Keratinocyte (primary cell): ENCODE results near the gene DYNC2I2. TPM values are rescaled to one million over a fixed set of nuclear protein-coding genes. Genes with fewer than 3 reads are reported as not detected.
"Not testable (repeated sequence)": the region's sequence is repeated elsewhere in the genome, so short reads cannot be mapped to it uniquely, and the experiment has no call there.

Experiments used
- DNase-seq: peaks from one replicate; pipeline ENCODE4 v3.0.0-alpha.2; 2011; ENCODE audit warnings: low read depth, missing footprints, low spot score
- FAIRE-seq: peaks from 2 replicates; lab custom pipeline; 2011; peaks lifted over from hg19 to GRCh38; lab: Jason Lieb, UNC
- H2AFZ ChIP-seq: 2 replicates; pipeline ENCODE4 v1.6.0; 2012; ENCODE audit warnings: low read length, control low read depth, inconsistent platforms; ENCODE audit not compliant: control insufficient read depth
- H3K27ac ChIP-seq: 2 replicates; pipeline ENCODE4 v1.5.1; 2011; ENCODE audit warnings: low read length; ENCODE audit not compliant: control insufficient read depth, insufficient read depth
- H3K27me3 ChIP-seq: 3 replicates; pipeline ENCODE4 v1.6.0; 2011; ENCODE audit warnings: low read length; ENCODE audit not compliant: control insufficient read depth, insufficient read depth; ENCODE audit errors: extremely low read depth
- H3K36me3 ChIP-seq, 2 experiments: 2 replicates in 1 of 2; 3 replicates in 1 of 2; pipeline ENCODE4 v1.5.1; 2011; ENCODE audit warnings: low read length in 2 of 2, mild to moderate bottlenecking in 1 of 2; ENCODE audit not compliant: control insufficient read depth in 2 of 2, insufficient read depth in 2 of 2; ENCODE audit errors: extremely low read depth in 1 of 2
- H3K4me1 ChIP-seq: 3 replicates; pipeline ENCODE4 v1.5.1; 2011; ENCODE audit warnings: low read length; ENCODE audit not compliant: control insufficient read depth, insufficient read depth; ENCODE audit errors: extremely low read depth
- H3K4me2 ChIP-seq: 3 replicates; pipeline ENCODE4 v1.6.0; 2011; ENCODE audit warnings: low read depth, low read length; ENCODE audit not compliant: control insufficient read depth, insufficient read depth; ENCODE audit errors: extremely low read depth
- H3K4me3 ChIP-seq, 3 experiments: fragments of 200-600 bp in 1 of 3; sonication (generic) in 1 of 3; 2 replicates in 2 of 3; 3 replicates in 1 of 3; pipeline ENCODE4 v1.5.1; 2011 to 2016; ENCODE audit warnings: low read length in 3 of 3, mild to moderate bottlenecking in 3 of 3, control low read depth in 2 of 3, inconsistent platforms in 1 of 3, low read depth in 1 of 3, mixed read lengths in 1 of 3, mixed run types in 1 of 3, moderate library complexity in 1 of 3; ENCODE audit not compliant: control insufficient read depth in 2 of 3, insufficient read depth in 2 of 3; ENCODE audit errors: extremely low read depth in 1 of 3
- H3K79me2 ChIP-seq: 2 replicates; pipeline ENCODE4 v1.6.0; 2012; ENCODE audit warnings: low read length; ENCODE audit not compliant: control insufficient read depth, insufficient read depth
- H3K9ac ChIP-seq: 3 replicates; pipeline ENCODE4 v1.6.0; 2011; ENCODE audit warnings: low read length; ENCODE audit not compliant: control insufficient read depth, insufficient read depth; ENCODE audit errors: extremely low read depth
- H3K9me1 ChIP-seq: 3 replicates; pipeline ENCODE4 v1.6.0; 2011; ENCODE audit warnings: low read length; ENCODE audit not compliant: control insufficient read depth, insufficient read depth; ENCODE audit errors: extremely low read depth
- H3K9me3 ChIP-seq: 2 replicates; pipeline ENCODE4 v1.5.1; 2012; ENCODE audit warnings: low read depth, low read length; ENCODE audit not compliant: control insufficient read depth
- H4K20me1 ChIP-seq: 3 replicates; pipeline ENCODE4 v1.6.0; 2011; ENCODE audit warnings: low read length; ENCODE audit not compliant: control insufficient read depth, insufficient read depth; ENCODE audit errors: extremely low read depth
- EZH2 ChIP-seq: IDR thresholded peaks from one replicate; pipeline ENCODE4 v1.6.1; 2012; ENCODE audit warnings: inconsistent platforms, mild to moderate bottlenecking, low read length, moderate library complexity
- dilution Hi-C: fragments of 300-500 bp; cut with MboI; formaldehyde crosslinking; loops from one replicate; pipeline ENCODE4 v1.7.0; 2020; ENCODE audit warnings: low sequenced_read_pairs; ENCODE audit not compliant: extremely low pct_ligation_motif_present
- polyA plus RNA-seq, 5 experiments: library from polyadenylated mRNA; depleted of rRNA in 3 of 5; stranded (reverse) in 3 of 5; stranded (forward) in 1 of 5; unstranded in 1 of 5; fragments of >200 nt; gene quantifications; 1 replicate in 1 of 5; 2 replicates in 3 of 5; 3 replicates in 1 of 5; pipeline versions ENCODE4 v1.2.1 to v1.2.3, GENCODE V29; 2011 to 2012; ENCODE audit warnings: missing spikeins in 2 of 5, low read depth in 1 of 5, low replicate concordance in 1 of 5
- TF ChIP-seq, protein P1 (sequence below), 3 experiments: IDR thresholded peaks in 1 of 3; conservative IDR thresholded peaks in 1 of 3; optimal IDR thresholded peaks in 1 of 3; 2 replicates in 2 of 3; 3 replicates in 1 of 3; pipeline versions ENCODE3 to v1.5.1; 2011; ENCODE audit warnings: low read length in 3 of 3, mild to moderate bottlenecking in 3 of 3, moderate library complexity in 2 of 3, control low read depth in 1 of 3, inconsistent platforms in 1 of 3; ENCODE audit not compliant: insufficient read depth in 2 of 3; ENCODE audit errors: extremely low read depth in 1 of 3

DYNC2I2 gene
- polyA plus RNA-seq, 1 donor (not counting 4 experiments of a cell fraction or from before 2014, with no cell fraction given), result 11.5 TPM

DNA sequence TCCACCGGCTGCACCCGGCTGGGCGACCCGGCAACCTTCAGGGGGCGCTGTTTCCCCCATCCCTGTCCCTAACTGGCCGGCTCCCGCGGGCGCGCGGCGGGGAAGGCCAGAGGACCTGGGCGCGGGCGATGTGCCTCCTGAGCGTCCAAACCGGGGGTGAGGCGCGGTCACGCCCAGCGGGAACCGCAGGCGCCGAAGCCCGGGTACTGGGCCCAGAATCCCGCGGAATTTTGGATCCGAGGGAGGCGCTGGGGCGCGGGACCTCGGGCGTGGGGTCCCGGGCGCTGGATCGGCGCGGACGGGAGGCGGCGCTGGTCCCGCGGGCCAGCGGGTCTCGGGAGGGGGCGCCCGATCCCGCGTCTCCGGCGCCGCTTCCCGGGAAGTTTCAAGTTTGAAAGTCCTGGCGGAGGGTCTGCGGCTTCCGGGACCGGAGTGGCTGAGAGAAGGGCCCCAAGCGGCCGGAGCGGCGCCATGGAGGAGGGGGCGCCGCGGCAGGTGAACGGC, 45.9 kb upstream of the DYNC2I2 start, which contains the start of gene PKN3:
PKN3 (plus strand) TSS at position 59 of the 504 bp plus-strand sequence; CDS start at position 472, 413 bp downstream.
- H3K79me2 ChIP-seq, result no peaks in the 10 kb centered on the region
- TF ChIP-seq, protein P1, sequence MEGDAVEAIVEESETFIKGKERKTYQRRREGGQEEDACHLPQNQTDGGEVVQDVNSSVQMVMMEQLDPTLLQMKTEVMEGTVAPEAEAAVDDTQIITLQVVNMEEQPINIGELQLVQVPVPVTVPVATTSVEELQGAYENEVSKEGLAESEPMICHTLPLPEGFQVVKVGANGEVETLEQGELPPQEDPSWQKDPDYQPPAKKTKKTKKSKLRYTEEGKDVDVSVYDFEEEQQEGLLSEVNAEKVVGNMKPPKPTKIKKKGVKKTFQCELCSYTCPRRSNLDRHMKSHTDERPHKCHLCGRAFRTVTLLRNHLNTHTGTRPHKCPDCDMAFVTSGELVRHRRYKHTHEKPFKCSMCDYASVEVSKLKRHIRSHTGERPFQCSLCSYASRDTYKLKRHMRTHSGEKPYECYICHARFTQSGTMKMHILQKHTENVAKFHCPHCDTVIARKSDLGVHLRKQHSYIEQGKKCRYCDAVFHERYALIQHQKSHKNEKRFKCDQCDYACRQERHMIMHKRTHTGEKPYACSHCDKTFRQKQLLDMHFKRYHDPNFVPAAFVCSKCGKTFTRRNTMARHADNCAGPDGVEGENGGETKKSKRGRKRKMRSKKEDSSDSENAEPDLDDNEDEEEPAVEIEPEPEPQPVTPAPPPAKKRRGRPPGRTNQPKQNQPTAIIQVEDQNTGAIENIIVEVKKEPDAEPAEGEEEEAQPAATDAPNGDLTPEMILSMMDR (optimal IDR thresholded peaks at IDR 0.05 in 1 of 3, IDR thresholded peaks at IDR 0.05 in 1 of 3, conservative IDR thresholded peaks at IDR 0.05 in 1 of 3; ENCODE audit: extremely low read depth in 1 of 3, insufficient read depth in 2 of 3, low read length in 3 of 3), result peak; percentile 62 to 89 (median 87)
- TF ChIP-seq EZH2, result no peak
- no peak within 1 kb of the TSS for H3K27ac ChIP-seq
- H3K9me1 ChIP-seq, result no peaks in the 10 kb centered on the region
- no peaks in the 10 kb centered on the region for H4K20me1 ChIP-seq
- no peaks in the 10 kb centered on the region for H3K27me3 ChIP-seq
- no peaks in the 10 kb centered on the region for H3K9me3 ChIP-seq
- H3K4me2 ChIP-seq, result peak within 1 kb of the TSS; percentile 73
- DNase-seq (no peak), FAIRE-seq (no peak)
- H3K4me3 ChIP-seq, result peak within 1 kb of the TSS; percentile 50 to 79 (median 66)
- peak within 1 kb of the TSS; percentile 66 for H3K9ac ChIP-seq
- dilution Hi-C loops, result no loop called here
- H3K36me3 ChIP-seq, result no peaks in the 10 kb centered on the region
- H2AFZ ChIP-seq, result peak within 1 kb of the TSS; percentile 86
- no peaks in the 10 kb centered on the region for H3K4me1 ChIP-seq

DNA sequence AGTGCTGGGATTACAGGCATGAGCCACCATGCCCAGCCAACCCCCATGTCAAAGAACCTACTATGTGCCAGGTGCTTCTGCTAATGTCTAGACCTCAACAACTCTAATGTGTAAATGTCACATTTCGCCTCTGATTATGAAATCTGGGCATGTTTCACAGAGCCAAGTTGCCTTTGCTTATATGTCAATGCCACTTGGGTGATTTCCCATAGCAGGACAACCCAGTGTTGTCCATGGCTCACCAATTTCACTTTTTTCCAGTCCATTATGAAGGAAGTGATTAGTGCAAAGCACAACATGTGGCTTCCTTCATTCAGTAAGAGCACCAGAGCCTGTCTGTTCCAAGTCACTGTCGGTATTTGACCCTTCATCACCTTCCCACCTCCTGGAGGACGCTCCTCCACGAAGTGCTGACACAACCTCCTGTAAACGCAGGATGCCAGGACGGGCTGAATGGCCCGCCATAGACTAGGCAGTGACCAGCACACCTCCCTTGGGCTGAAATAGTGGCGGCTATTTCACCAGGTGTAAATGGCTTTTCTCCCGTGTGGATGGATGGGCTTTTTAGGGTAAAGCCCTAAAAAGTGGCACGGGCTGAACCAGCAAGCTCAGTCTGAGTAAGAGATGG, 44.7 kb upstream of the DYNC2I2 start:
- Histone ChIP-seq H3K4me3 (no peak overlapping the region), H3K36me3 (peaks cover 0 to 2% of the 10 kb centered on the region in 2 experiments), H3K9me1 (no peaks in the 10 kb centered on the region), H3K4me1 (no peaks in the 10 kb centered on the region), H3K27me3 (no peaks in the 10 kb centered on the region), H3K9me3 (no peaks in the 10 kb centered on the region), H2AFZ (no peak overlapping the region), H3K4me2 (no peak overlapping the region), H3K27ac (no peak overlapping the region), H4K20me1 (no peaks in the 10 kb centered on the region), H3K79me2 (no peaks in the 10 kb centered on the region), H3K9ac (no peak overlapping the region)
- FAIRE-seq, result no peak
- TF ChIP-seq EZH2, result no peak
- TF ChIP-seq, protein P1 (optimal IDR thresholded peaks at IDR 0.05 in 1 of 3, IDR thresholded peaks at IDR 0.05 in 1 of 3, conservative IDR thresholded peaks at IDR 0.05 in 1 of 3; ENCODE audit: extremely low read depth in 1 of 3, insufficient read depth in 2 of 3, low read length in 3 of 3), result no peak
- dilution Hi-C loops, result no loop called here
- no peak for DNase-seq

DNA sequence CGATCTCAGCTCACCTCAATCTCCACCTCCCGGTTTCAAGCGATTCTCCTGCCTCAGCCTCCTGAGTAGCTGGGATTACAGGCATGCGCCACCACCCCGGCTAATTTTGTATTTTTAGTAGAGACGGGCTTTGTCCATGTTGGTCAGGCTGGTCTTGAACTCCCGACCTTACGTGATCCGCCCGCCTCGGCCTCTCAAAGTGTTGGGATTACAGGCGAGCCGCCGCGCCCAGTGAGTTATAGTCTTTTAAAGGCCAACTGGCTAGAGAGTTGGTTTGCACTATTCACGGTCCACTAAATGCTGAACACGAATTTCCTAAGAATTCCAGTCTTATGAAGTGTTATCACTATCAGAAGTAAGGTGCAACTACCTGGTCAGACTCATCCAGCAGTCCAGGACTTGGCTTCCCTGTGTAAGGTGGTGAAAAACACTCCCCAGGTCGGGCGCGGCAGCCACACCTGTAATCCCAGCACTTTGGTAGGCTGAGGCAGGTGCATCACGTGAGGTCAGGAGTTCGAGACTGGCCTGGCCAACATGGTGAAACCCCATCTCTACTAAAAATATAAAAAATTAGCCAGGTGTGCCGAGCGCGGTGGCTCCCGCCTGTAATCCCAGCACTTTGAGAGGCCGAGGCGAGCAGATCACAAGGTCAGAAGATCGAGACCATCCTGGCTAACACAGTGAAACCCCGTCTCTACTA, 42.6 kb upstream of the DYNC2I2 start:
- DNase-seq, H3K4me1 ChIP-seq, H3K9ac ChIP-seq, FAIRE-seq, H3K36me3 ChIP-seq, H3K4me3 ChIP-seq, H3K4me2 ChIP-seq, H3K27ac ChIP-seq, H3K79me2 ChIP-seq, H3K9me1 ChIP-seq, H2AFZ ChIP-seq, dilution Hi-C loops, H4K20me1 ChIP-seq, H3K27me3 ChIP-seq, H3K9me3 ChIP-seq: not testable (repeated sequence)
